Parietal lobe (tissue), 2 donors: ENCODE measurements around the gene SLC36A1. TPM values are rescaled to one million over a fixed set of nuclear protein-coding genes. Genes with fewer than 3 reads are reported as not detected.

Source experiments
- small RNA-seq: library from RNA; depleted of rRNA; stranded (forward); fragments of <200 nt; gene quantifications from one replicate; pipeline ENCODE3, GENCODE V24; 2014; ENCODE audit warnings: low replicate concordance
- total RNA-seq: library from RNA; depleted of rRNA; stranded (reverse); fragments of >200 nt; gene quantifications from one replicate; pipeline ENCODE4 v1.2.3, GENCODE V29; 2014

SLC36A1 gene
- 31.0 TPM for total RNA-seq

GRCh38 chr5:151447174-151448037 is at the start of gene SLC36A1:
Gene SLC36A1, plus strand, starts transcription at chr5:151447603. Its CDS starts 11,190 bp downstream, at chr5:151458793.

Small RNA genes lying within 50 kb of the gene (small RNA-seq; reads per million reads assigned to genes)
- not detected for gene MIR6499
- gene RNA5SP197: not detected

Other genes starting within 250 kb of the SLC36A1 start
- 0.31 TPM for gene CCDC69, start 223.5 kb upstream of the SLC36A1 start, total RNA-seq
- gene GM2A, start 194.4 kb upstream of the SLC36A1 start, total RNA-seq: 8.5 TPM
- not detected for gene SLC36A3, start 143.8 kb upstream of the SLC36A1 start, total RNA-seq
- gene SLC36A2, start 100.0 kb upstream of the SLC36A1 start, total RNA-seq: not detected
- 0.94 TPM for gene FAT2, start 143.7 kb downstream of the SLC36A1 start, total RNA-seq
- 75.1 TPM for gene SPARC, start 239.3 kb downstream of the SLC36A1 start, total RNA-seq